Chondrocyte (in vitro differentiated cells): ENCODE measurements around the gene DYNLL2. TPM values are rescaled to one million over a fixed set of nuclear protein-coding genes. Genes with fewer than 3 reads are reported as not detected.

Experiments used
- DNase-seq: peaks from one replicate; pipeline ENCODE4 v3.0.0; 2021; ENCODE audit warnings: mixed read lengths, low spot score
- H3K27ac Mint-ChIP-seq: one replicate; pipeline ENCODE4 v1.8.0; 2021; ENCODE audit warnings: mild to moderate bottlenecking, moderate library complexity, mixed read lengths; ENCODE audit not compliant: unreplicated experiment
- H3K27me3 Mint-ChIP-seq: 2 replicates; pipeline ENCODE4 v1.8.0; 2021; ENCODE audit warnings: low read depth, mixed read lengths
- H3K36me3 Mint-ChIP-seq: 2 replicates; pipeline ENCODE4 v1.8.0; 2021; ENCODE audit warnings: low read depth, mixed read lengths
- H3K4me1 Mint-ChIP-seq: 2 replicates; pipeline ENCODE4 v1.8.0; 2021; ENCODE audit warnings: low read depth, mild to moderate bottlenecking, mixed read lengths
- H3K4me3 Mint-ChIP-seq: one replicate; pipeline ENCODE4 v1.8.0; 2021; ENCODE audit warnings: mild to moderate bottlenecking, moderate library complexity, mixed read lengths; ENCODE audit not compliant: unreplicated experiment
- H3K9me3 Mint-ChIP-seq: 2 replicates; pipeline ENCODE4 v1.8.0; 2021; ENCODE audit warnings: low read depth, mixed read lengths
- total RNA-seq: library from RNA; stranded (reverse); gene quantifications from 3 replicates; pipeline ENCODE4 v1.2.1, GENCODE V29; 2021
- TF ChIP-seq, protein P1 (sequence below): fragments of 200-600 bp; sonication (generic); IDR thresholded peaks from 2 replicates; pipeline ENCODE4 v1.5.0; 2021; ENCODE audit warnings: antibody characterized with exemption, mild to moderate bottlenecking, moderate library complexity

DYNLL2 gene
- total RNA-seq, 1 donor from 2014 or later = 15.7 TPM

DNA sequence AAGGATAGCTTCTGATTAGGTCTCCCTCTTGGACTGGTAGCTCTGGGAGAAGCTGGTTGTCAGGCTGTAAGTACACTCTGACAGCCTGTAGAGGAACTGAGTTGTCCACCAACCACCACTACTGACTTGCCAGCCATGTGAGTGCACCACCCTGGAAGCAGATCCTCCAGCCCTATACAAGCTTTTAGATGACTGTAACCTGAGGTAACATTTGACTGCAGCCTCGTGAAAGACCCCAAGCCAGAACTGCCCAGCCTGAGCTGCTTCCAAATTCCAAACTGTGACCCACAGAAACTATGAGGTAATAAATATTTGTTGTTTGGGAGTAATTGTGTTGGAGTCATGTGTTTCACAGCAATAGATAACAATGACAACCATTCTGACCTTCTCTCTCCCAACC lies 30.8 kb upstream of the DYNLL2 start:
- H3K4me3 Mint-ChIP-seq = no peak overlapping the region
- TF ChIP-seq, protein P1, sequence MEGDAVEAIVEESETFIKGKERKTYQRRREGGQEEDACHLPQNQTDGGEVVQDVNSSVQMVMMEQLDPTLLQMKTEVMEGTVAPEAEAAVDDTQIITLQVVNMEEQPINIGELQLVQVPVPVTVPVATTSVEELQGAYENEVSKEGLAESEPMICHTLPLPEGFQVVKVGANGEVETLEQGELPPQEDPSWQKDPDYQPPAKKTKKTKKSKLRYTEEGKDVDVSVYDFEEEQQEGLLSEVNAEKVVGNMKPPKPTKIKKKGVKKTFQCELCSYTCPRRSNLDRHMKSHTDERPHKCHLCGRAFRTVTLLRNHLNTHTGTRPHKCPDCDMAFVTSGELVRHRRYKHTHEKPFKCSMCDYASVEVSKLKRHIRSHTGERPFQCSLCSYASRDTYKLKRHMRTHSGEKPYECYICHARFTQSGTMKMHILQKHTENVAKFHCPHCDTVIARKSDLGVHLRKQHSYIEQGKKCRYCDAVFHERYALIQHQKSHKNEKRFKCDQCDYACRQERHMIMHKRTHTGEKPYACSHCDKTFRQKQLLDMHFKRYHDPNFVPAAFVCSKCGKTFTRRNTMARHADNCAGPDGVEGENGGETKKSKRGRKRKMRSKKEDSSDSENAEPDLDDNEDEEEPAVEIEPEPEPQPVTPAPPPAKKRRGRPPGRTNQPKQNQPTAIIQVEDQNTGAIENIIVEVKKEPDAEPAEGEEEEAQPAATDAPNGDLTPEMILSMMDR = no peak
- no peaks in the 10 kb centered on the region for H3K36me3 Mint-ChIP-seq
- H3K9me3 Mint-ChIP-seq = no peaks in the 10 kb centered on the region
- no peak for DNase-seq
- H3K27me3 Mint-ChIP-seq = peaks cover 20% of the 10 kb centered on the region
- H3K4me1 Mint-ChIP-seq = no peaks in the 10 kb centered on the region
- H3K27ac Mint-ChIP-seq = no peak overlapping the region

DNA sequence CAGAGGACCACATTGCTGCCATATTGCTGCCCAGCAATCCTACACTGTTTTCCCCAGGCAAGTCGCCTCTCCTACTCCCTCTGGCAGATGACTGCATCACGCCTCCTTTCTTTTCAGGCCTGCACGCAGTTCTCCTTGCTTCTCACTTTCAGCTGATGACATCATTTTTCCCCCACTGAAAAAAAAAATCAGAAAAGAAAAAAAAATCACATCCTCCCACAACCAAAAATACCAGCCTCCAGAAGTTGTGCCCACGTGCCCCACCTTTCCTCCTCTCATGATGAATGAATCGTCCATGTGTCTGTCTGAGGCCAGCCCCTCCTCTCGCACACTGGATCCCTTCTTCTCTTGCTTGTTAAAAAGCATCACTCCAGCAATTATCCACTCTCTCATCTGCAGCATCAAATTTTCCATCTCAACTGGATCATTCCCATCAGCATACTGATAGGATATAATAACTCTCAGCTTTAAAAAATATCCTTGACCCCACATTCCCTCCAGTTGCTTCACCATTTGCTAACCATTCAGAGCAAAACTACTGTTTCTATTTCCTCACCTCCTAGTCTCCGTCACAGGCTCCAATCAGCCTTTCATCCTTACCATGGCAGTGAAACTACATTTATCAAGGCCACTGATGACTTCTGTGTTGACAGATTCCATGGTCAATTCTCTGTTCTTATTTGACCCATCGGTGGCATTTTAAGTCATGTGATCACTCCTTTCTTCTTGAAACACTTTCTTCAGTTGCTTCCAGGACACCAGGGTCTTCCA lies 30.1 kb upstream of the DYNLL2 start:
- DNase-seq = no peak
- no peaks in the 10 kb centered on the region for H3K4me1 Mint-ChIP-seq
- H3K27ac Mint-ChIP-seq = no peak overlapping the region
- H3K9me3 Mint-ChIP-seq = no peaks in the 10 kb centered on the region
- TF ChIP-seq, protein P1 = no peak
- H3K27me3 Mint-ChIP-seq = peaks cover 26% of the 10 kb centered on the region
- H3K36me3 Mint-ChIP-seq = no peaks in the 10 kb centered on the region
- no peak overlapping the region for H3K4me3 Mint-ChIP-seq

DNA sequence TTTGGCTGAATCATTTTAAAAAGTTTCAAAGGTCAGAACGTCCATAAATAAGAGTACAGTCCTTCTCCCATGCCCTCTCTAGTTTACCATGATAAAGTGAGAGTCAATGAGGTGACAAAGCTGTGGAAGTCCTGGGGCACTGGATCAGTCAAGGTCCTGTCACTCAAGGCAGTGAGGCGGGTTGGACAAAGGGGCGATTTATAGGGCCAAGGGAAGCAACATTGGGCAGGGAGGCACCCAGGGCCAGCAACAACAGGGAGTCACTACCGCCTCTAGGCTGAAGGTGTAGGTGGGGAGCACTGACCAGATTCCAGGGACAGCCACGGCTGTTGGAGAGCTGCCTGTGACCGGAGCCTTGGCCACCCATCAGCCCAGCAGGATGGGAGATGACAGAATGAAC lies 28.6 kb upstream of the DYNLL2 start:
- Mint-ChIP-seq H3K4me1 (no peaks in the 10 kb centered on the region), H3K27ac (no peak overlapping the region), H3K27me3 (peaks cover 33% of the 10 kb centered on the region), H3K4me3 (no peak overlapping the region), H3K36me3 (no peaks in the 10 kb centered on the region), H3K9me3 (no peaks in the 10 kb centered on the region)
- TF ChIP-seq, protein P1 = no peak
- no peak for DNase-seq

DNA sequence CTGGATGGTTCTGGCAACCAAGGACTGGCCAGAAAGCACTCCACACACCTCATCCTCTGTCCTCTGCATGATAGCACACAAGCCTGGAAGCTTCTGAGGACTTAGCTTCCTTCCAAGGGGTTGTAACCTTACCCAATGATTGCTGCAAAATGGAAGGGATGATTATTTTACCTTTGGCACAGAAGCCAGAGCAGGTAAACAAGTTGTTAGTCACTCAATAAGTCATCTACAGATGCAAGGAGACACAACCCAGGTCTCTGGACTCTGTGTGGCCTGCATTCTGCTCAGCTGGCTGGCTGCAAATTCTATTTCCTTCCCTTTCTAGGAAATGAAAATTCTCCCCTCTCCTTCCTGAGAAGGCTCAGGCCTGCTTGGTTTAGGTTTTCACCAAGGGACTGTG lies 26.7 kb upstream of the DYNLL2 start:
- TF ChIP-seq, protein P1 = no peak
- Mint-ChIP-seq H3K36me3 (no peaks in the 10 kb centered on the region), H3K4me1 (no peaks in the 10 kb centered on the region), H3K9me3 (no peaks in the 10 kb centered on the region), H3K27me3 (peaks cover 28% of the 10 kb centered on the region), H3K4me3 (no peak overlapping the region), H3K27ac (no peak overlapping the region)
- no peak for DNase-seq

DNA sequence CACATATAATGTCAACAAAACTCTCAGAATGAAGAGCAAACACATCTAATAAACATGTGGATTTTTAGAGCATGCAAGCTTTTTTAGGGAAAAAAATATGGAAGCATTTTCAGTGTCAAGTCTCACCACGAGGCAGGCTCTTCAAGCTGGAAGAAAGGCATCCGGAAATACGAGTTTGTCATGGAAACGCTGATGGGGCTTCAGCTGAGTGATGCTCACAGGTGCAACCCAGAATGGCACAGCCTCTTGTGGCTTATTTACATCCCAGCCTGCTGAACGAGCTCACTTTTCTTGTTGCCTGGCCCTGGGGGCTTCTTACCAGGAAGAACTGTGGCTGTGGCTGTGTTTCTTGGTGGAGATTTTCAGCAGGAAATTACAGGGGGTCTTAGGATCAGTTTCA lies 24.1 kb upstream of the DYNLL2 start:
- Mint-ChIP-seq H3K4me1 (no peaks in the 10 kb centered on the region), H3K27ac (no peak overlapping the region), H3K36me3 (no peaks in the 10 kb centered on the region)

More for the DNA sequence above, 24.1 kb upstream of the DYNLL2 start:
- no peak for DNase-seq
- Mint-ChIP-seq H3K9me3 (no peaks in the 10 kb centered on the region), H3K27me3 (peaks cover 22% of the 10 kb centered on the region), H3K4me3 (no peak overlapping the region)
- TF ChIP-seq, protein P1 = no peak
